Measurements from ENCODE around the gene USP10.

The USP10 gene

GRCh38 chr16:84823484-84823883 is 123.7 kb downstream of the USP10 start:
- no peak for DNase-seq (ENCODE audit: low spot score)
- TF ChIP-seq CTCF (IDR thresholded peaks at IDR 0.05; ENCODE audit: borderline replicate concordance, control extremely low read depth, extremely low read depth, insufficient read depth, missing control alignments) = no peak
- in situ Hi-C loops (cut with MboI; ENCODE audit: low sequenced_read_pairs, unreplicated experiment) = no loop called here

- TF ChIP-seq CTCF (IDR thresholded peaks at IDR 0.05; ENCODE audit: borderline replicate concordance, control extremely low read depth, extremely low read depth, insufficient read depth, missing control alignments) = no peak
- no peak for DNase-seq (ENCODE audit: low spot score)
- in situ Hi-C loops (cut with MboI; ENCODE audit: low sequenced_read_pairs, unreplicated experiment) = no loop called here
Observed at GRCh38 chr16:84823926-84824325, 124.1 kb downstream of the USP10 start.

DNA sequence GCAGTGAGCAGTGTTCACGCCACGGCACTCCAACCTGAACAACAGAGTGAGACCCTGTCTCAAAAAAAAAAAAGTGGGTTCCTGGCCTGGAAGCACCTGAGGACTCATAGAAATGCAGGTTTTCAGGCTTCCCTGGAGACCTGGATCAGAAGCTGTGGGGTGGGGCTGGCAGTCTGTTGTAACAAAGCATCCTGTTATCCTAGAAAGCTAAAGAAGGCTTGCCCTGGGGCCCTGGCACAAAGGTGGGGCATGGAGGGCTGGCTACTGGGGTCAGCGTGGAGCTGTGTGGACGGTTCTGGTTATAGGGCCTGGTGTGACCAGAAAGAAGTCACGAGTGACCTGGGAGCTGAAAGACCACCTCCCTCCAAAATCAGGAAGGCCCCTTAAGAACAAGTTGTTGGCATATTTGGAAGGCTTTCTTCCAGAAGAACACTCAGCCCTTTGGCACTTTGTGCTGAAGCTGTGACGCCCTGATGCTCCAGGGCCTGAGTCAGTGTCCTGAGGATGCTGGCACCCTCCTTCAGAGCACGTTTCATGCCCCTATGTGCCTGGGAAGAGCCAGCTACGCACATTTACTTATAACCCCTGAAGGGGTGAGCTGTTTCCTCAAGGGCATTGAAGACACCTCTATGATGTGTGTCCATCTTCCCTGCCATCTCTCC is 126.2 kb downstream of the USP10 start:
- DNase-seq (ENCODE audit: low spot score) = no peak
- in situ Hi-C loops (cut with MboI; ENCODE audit: low sequenced_read_pairs, unreplicated experiment) = no loop called here
- TF ChIP-seq CTCF (IDR thresholded peaks at IDR 0.05; ENCODE audit: borderline replicate concordance, control extremely low read depth, extremely low read depth, insufficient read depth, missing control alignments) = no peak

GRCh38 chr16:84826558-84826941 is 126.8 kb downstream of the USP10 start:
- in situ Hi-C loops (cut with MboI; ENCODE audit: low sequenced_read_pairs, unreplicated experiment) = no loop called here
- no peak for DNase-seq (ENCODE audit: low spot score)
- TF ChIP-seq CTCF (IDR thresholded peaks at IDR 0.05; ENCODE audit: borderline replicate concordance, control extremely low read depth, extremely low read depth, insufficient read depth, missing control alignments) = no peak

DNA sequence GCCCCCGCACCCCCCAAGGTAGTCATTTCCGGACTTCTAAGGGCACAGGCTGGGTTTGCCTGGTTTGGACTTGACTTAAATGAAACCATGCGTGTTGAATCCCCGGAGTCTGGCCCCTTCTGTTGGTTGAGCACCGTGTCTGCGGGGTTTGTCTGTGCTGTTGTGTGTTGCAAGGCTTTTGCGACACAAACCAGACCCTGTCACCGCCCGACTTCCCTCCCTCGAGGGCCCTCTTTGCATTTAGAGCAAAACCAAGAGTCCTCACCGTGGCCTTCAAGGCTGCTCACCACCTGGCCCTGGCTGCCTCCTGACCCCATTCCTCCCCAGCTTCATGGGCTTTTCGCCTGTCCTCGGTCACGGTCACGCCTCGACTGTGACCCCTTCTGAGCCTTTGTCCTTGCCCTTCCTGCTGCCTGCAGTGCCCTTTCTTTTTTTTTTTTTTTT is 127.4 kb downstream of the USP10 start:
- no peak for DNase-seq (ENCODE audit: low spot score)
- in situ Hi-C loops (cut with MboI; ENCODE audit: low sequenced_read_pairs, unreplicated experiment) = no loop called here
- TF ChIP-seq CTCF (IDR thresholded peaks at IDR 0.05; ENCODE audit: borderline replicate concordance, control extremely low read depth, extremely low read depth, insufficient read depth, missing control alignments) = no peak

DNA sequence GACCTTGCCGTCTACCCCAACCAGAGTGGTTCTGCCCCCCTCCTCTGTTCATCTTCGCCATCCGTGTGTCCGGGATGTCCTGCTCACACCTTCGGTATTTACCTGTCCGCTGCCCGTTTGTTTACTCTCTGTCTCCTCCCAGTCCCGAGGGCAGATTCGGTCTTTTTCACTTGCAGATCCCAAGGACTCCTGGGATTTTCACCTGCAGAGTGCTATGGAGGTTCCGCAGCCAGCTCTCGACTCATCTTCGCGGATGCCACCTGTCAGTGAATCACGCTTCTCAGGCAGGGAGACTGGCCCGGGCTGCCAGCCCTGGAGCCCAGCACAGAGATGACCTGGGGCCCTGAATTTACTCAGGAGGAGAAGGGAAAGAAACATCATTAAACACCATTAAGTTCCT is 128.1 kb downstream of the USP10 start:
- no peak for DNase-seq (ENCODE audit: low spot score)
- in situ Hi-C loops (cut with MboI; ENCODE audit: low sequenced_read_pairs, unreplicated experiment) = no loop called here
- no peak for TF ChIP-seq CTCF (IDR thresholded peaks at IDR 0.05; ENCODE audit: borderline replicate concordance, control extremely low read depth, extremely low read depth, insufficient read depth, missing control alignments)
